ENCODE data around the gene NUTF2.
A peak's percentile ranks its signal among the peaks of the same experiment; 100 is the strongest.

NUTF2 gene

GRCh38 chr16:67865318-67865717 is 18.6 kb downstream of the NUTF2 start:
- peak; percentile 6 to 23 for DNase-seq

DNA sequence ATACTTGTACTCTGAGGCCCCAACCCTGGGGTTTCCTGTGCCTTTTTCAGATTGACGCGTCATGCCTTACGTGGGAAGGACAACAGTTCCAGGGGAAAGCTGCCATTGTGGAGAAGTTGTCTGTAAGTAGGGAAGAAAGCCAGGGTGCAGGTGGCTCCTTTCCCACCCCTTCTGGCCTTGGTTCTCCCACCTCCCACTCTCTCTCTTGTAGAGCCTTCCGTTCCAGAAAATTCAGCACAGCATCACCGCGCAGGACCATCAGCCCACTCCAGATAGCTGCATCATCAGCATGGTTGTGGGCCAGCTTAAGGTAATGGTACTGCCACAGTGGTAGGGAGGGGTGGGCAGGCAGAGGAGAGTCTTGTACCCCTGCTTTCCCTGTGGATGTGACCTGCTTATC is 21.6 kb downstream of the NUTF2 start:
- DNase-seq, result no peak

DNA sequence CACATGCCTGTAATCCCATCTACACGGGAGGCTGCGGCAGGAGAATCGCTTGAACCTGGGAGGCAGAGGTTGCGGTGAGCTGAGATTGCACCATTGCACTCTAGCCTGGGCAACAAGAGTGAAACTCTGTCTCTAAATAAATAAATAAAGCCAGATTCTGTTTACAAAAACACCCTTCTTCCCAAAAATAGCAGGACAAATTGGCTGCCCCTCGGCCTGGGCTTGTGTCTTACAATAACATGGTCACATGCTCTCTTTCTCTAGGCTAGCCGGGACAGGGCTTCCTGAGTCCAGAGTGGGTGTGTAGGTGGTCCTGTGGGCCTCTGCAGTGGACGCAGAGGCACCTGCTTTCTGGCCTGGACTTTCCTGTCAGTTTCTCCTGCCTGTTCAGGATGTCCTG is 22.9 kb downstream of the NUTF2 start:
- DNase-seq, result no peak

GRCh38 chr16:67871256-67871655 is 24.5 kb downstream of the NUTF2 start:
- no peak for DNase-seq

- no peak for DNase-seq
These were observed 25.4 kb downstream of the NUTF2 start for GRCh38 chr16:67872131-67872630.

- peak; percentile 83 to 92 for DNase-seq
These were observed 26.1 kb downstream of the NUTF2 start, which contains the start of gene EDC4 for GRCh38 chr16:67872631-67873434. Gene EDC4 (plus strand): TSS chr16:67873052. CDS start chr16:67873262, 210 bp downstream.

DNA sequence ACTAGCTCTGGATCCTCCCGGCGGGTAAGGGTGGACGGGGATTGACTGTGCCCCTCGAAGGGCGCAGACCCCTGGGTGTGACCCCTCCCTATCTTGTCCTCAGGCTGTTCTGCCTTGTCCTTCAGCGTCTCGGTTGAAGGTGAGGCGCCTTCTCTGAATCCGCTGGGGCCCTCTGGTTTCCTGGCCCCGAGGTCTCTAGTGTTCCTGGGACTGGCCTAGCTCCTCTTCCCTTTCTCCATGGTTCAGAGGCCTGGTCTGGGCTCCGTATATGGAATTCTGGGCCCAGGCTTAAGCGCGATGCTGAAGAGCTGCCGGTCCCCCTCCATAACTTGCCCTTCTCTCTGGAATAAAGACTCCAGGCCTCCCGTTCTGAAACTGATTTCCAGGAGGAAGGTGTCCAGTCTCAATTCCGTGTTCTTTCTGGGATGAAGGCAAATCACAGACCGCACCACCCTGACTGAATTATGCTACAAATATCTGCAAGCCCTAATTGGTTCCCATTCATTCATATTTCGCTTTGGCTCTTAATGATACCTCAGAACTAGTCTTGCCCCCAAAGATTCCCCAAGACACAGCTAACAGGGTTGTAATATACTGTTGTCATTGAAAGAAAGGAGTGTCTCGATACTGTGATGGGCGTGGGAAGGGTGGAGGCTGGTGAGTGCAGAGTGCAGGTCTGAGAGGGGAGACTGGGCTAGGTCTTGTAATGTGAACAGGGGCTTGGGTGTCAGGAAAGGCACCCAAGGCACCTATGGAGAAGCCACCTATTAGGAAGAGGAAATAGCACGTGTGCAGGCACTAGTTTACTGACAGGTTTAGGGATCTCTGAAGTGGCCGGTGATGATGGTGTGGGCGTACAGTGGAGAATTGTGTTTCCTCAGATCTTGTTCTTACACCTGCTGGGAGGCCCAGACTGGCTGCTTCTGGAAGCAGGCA is 27.0 kb downstream of the NUTF2 start:
- no peak for DNase-seq

DNA sequence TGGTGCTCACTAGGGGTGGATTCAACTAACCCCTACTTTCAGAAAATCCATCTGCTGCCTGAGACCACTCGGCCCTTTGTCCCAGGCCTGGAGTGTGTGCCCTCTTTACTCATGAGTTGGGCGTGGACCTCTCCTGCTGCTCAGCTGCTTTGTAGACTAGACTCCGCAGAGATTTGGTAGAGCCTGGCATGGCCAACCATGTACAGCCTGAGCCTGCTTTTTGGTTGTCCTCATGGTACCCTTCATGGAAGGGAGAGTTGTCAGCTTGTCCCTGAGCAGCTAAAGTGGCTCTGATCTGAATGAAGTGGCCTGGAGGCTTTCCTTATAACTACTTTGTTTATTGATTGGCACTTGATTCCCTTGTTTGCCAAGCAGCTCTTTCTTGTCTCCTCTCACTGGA is 27.6 kb downstream of the NUTF2 start:
- DNase-seq, result no peak

DNA sequence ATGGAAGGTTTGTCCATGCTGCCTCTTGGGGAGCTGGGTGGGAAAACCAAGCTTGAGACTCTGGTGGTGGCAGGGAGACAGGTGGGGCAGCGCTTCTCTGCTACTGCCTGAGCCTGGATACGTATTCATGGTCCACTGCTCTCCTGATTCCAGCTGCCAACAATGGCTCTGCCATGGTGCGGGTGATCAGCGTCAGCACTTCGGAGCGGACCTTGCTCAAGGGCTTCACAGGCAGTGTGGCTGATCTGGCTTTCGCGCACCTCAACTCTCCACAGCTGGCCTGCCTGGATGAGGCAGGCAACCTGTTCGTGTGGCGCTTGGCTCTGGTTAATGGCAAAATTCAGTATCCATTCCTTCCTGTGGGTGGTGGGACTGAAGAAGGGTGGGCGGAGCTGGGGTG is 30.3 kb downstream of the NUTF2 start:
- DNase-seq, result no peak

DNA sequence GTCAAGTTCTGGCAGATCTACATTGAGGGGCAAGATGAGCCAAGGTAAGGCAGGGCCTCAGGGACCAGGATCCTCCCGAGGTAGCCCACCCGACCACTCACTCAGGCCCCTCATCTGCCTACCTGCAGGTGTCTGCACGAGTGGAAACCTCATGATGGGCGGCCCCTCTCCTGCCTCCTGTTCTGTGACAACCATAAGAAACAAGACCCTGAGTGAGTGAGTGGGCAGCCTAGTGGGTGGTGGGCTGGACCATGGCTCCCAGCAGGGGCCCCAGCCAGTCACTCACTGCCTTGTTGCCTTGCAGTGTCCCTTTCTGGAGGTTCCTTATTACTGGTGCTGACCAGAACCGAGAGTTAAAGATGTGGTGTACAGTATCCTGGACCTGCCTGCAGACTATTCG is 31.5 kb downstream of the NUTF2 start:
- no peak for DNase-seq

- DNase-seq, result no peak
These were observed 32.1 kb downstream of the NUTF2 start for GRCh38 chr16:67878846-67879245.

DNA sequence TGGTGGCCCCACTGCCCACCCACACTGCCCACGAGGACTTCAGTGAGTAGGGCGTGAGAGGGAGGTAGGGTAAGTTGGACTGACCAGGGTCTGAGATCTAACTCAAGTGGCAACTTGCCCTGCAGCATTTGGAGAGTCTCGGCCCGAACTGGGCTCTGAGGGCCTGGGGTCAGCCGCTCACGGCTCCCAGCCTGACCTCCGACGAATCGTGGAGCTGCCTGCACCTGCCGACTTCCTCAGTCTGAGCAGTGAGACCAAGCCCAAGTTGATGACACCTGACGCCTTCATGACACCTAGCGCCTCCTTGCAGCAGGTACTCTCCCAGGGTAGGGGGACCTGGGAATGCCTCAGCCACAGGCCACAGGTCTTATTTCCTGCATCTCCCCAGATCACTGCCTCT is 32.7 kb downstream of the NUTF2 start:
- no peak for DNase-seq

GRCh38 chr16:67879936-67880335 is 33.2 kb downstream of the NUTF2 start:
- no peak for DNase-seq

DNA sequence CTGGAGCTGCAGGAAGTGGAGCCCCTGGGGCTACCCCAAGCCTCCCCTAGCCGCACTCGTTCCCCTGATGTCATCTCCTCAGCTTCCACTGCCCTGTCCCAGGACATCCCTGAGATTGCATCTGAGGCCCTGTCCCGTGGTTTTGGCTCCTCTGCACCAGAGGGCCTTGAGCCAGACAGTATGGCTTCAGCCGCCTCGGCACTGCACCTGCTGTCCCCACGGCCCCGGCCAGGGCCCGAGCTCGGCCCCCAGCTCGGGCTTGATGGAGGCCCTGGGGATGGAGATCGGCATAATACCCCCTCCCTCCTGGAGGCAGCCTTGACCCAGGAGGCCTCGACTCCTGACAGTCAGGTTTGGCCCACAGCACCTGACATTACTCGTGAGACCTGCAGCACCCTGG is 33.9 kb downstream of the NUTF2 start:
- DNase-seq, result no peak

DNA sequence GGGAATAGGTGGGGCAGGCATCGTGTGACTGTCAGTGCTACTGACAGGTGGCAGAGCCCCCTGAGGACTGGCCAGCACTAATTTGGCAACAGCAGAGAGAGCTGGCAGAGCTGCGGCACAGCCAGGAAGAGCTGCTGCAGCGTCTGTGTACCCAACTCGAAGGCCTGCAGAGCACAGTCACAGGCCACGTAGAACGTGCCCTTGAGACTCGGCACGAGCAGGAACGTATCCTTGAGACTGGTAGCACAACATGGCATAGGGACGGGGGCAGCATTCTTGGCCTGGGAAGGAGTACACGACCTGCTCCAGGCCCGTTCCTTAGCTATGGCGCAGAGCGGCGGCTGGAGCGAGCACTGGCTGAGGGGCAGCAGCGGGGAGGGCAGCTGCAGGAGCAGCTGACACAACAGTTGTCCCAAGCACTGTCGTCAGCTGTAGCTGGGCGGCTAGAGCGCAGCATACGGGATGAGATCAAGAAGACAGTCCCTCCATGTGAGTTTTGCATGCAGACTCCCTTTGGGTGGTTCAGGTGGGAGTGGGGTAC is 35.0 kb downstream of the NUTF2 start:
- DNase-seq, result no peak

GRCh38 chr16:67882374-67883145 is 35.8 kb downstream of the NUTF2 start:
- DNase-seq, result no peak

GRCh38 chr16:67883146-67883871 is 36.6 kb downstream of the NUTF2 start:
- DNase-seq, result no peak

DNA sequence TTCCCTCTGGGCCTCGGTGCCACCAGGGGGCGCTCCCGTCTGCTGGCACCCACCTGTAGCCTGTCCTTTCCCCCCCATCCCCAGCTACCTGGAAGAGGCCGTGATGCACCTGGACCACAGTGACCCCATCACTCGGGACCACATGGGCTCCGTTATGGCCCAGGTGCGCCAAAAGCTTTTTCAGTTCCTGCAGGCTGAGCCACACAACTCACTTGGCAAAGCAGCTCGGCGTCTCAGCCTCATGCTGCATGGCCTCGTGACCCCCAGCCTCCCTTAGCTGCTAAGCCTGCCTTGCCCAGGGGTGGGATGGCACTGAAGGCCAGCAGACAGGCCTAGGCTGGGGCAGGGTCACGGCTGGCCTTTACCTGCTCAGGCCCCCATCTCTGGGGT is 37.1 kb downstream of the NUTF2 start:
- DNase-seq, result peak; percentile 67 to 77

DNA sequence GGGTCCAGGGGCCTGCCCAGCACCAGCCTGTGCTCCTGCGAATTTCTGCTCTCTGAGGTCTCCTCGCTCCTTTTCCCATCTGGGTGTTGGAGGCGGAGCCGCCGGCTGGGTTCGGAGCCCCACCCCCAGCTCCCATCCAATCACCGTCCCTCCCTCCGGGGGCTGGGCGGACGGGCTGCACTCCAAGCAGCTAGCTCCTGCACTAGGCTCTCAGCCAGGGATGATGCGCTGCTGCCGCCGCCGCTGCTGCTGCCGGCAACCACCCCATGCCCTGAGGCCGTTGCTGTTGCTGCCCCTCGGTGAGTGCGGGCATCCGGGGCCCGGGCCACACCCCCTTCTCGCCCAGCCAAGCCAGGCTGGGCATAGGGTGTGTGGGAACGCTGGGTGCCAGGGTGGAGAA is 38.0 kb downstream of the NUTF2 start, which contains the start of gene NRN1L:
Gene NRN1L, plus strand, starts transcription at position 202 of the 400 bp plus-strand sequence. Its CDS starts 19 bp downstream, at position 221.
- DNase-seq, result no peak

- DNase-seq, result no peak
These were observed 38.8 kb downstream of the NUTF2 start for GRCh38 chr16:67885545-67885944.

DNA sequence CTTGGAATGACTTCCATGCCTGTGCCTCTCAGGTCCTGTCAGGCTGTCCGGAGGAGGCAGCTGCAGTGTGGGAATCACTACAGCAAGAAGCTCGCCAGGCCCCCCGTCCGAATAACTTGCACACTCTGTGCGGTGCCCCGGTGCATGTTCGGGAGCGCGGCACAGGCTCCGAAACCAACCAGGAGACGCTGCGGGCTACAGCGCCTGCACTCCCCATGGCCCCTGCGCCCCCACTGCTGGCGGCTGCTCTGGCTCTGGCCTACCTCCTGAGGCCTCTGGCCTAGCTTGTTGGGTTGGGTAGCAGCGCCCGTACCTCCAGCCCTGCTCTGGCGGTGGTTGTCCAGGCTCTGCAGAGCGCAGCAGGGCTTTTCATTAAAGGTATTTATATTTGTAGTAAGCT is 39.2 kb downstream of the NUTF2 start:
- DNase-seq, result no peak

DNA sequence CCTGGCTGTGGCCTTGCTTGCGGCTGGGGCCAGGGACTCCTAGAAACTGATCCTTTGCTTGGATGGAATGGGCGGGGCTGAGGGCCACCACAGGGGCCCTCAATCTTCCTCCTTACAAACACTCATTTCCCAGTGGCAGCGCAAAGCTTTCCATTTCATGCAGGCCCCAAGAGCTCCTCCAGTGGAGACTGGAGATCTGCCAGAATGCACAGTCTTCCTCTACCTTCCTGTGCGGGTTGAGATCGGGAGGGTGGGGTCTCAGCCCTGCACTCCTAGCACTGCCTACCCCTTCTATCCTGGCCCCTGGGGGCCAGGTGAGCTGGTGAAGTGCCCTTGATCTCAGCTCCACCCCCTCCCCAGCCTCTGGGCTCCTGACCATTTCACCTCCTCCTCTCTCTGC is 39.7 kb downstream of the NUTF2 start:
- no peak for DNase-seq
